H1 (cell line): Measurements from ENCODE around the gene PRKD1. TPM values are rescaled to one million over a fixed set of nuclear protein-coding genes. Genes with fewer than 3 reads are reported as not detected.

Source experiments
- CTCF ChIA-PET: fragments of 300-600 bp; sonication (Branson Sonifier 250); formaldehyde crosslinking; loops from one replicate; lab custom pipeline; 2021; ENCODE audit not compliant: partially characterized antibody; lab: Charles Lee
- POLR2A ChIA-PET: fragments of 300-600 bp; sonication (Branson Sonifier 250); formaldehyde crosslinking; loops from one replicate; lab custom pipeline; 2021; ENCODE audit warnings: inconsistent platforms; ENCODE audit not compliant: partially characterized antibody; lab: Charles Lee
- DNase-seq, 2 experiments: peaks; one replicate each; pipeline versions ENCODE4 v3.0.0 to v3.0.0-alpha.2; 2010 to 2022; ENCODE audit warnings: low spot score in 2 of 2, low read depth in 1 of 2, mixed read lengths in 1 of 2
- FAIRE-seq: peaks from 2 replicates; lab custom pipeline; 2011; peaks lifted over from hg19 to GRCh38; lab: Jason Lieb, UNC
- H2AFZ ChIP-seq: 2 replicates; pipeline ENCODE4 v1.8.1; 2012; ENCODE audit warnings: low read length, inconsistent platforms
- H2AK5ac ChIP-seq: 2 replicates; pipeline ENCODE4 v1.6.1; 2013; ENCODE audit warnings: low read depth, low read length
- H2BK120ac ChIP-seq: replicated peaks from 2 replicates; pipeline ENCODE3; 2013; ENCODE audit warnings: low read depth, low read length, inconsistent platforms
- H2BK12ac ChIP-seq: 2 replicates; pipeline ENCODE4 v1.6.1; 2013; ENCODE audit warnings: low read depth, low read length
- H2BK15ac ChIP-seq: 2 replicates; pipeline ENCODE4 v1.6.1; 2013; ENCODE audit warnings: low read length
- H2BK20ac ChIP-seq: 2 replicates; pipeline ENCODE4 v1.6.1; 2013; ENCODE audit warnings: low read length
- H2BK5ac ChIP-seq: 2 replicates; pipeline ENCODE4 v1.6.1; 2013; ENCODE audit warnings: low read depth, low read length
- H3K14ac ChIP-seq: 2 replicates; pipeline ENCODE4 v1.6.1; 2013; ENCODE audit warnings: inconsistent platforms; ENCODE audit not compliant: insufficient read length
- H3K18ac ChIP-seq: 2 replicates; pipeline ENCODE4 v1.6.1; 2013; ENCODE audit warnings: low read length; ENCODE audit errors: extremely low read depth
- H3K23ac ChIP-seq: 2 replicates; pipeline ENCODE4 v1.6.1; 2013; ENCODE audit warnings: inconsistent platforms; ENCODE audit not compliant: insufficient read length
- H3K23me2 ChIP-seq: 2 replicates; pipeline ENCODE4 v1.6.1; 2013; ENCODE audit warnings: low read depth, low read length
- H3K27ac ChIP-seq: 2 replicates; pipeline ENCODE4 v1.6.1; 2011; ENCODE audit warnings: low read depth, low read length, inconsistent platforms
- H3K27me3 ChIP-seq, 4 experiments: replicated peaks in 1 of 4; 1 replicate in 1 of 4; 2 replicates in 3 of 4; pipeline versions ENCODE4 v1.6.1 to v1.8.1; 2011 to 2013; ENCODE audit warnings: low read length in 3 of 4, mild to moderate bottlenecking in 3 of 4, inconsistent platforms in 2 of 4, mixed read lengths in 2 of 4, moderate library complexity in 1 of 4; ENCODE audit not compliant: control insufficient read depth in 3 of 4, insufficient read depth in 3 of 4; ENCODE audit errors: extremely low read depth in 1 of 4
- H3K36me3 ChIP-seq, 4 experiments: 2 replicates each; pipeline versions ENCODE4 v1.6.1 to v1.8.1; 2011 to 2013; ENCODE audit warnings: mild to moderate bottlenecking in 4 of 4, low read length in 3 of 4, moderate library complexity in 2 of 4, control low read depth in 1 of 4, inconsistent platforms in 1 of 4; ENCODE audit not compliant: insufficient read depth in 4 of 4, control insufficient read depth in 2 of 4
- H3K4ac ChIP-seq: replicated peaks from 2 replicates; pipeline ENCODE3; 2013; ENCODE audit warnings: low read length, low read depth, mixed read lengths, inconsistent platforms; ENCODE audit not compliant: insufficient read length
- H3K4me1 ChIP-seq, 4 experiments: replicated peaks in 1 of 4; 1 replicate in 1 of 4; 2 replicates in 3 of 4; pipeline versions ENCODE4 v1.6.1 to v1.8.1; 2011 to 2013; ENCODE audit warnings: low read length in 3 of 4, inconsistent platforms in 2 of 4, mixed read lengths in 1 of 4; ENCODE audit not compliant: insufficient read depth in 4 of 4, control insufficient read depth in 3 of 4
- H3K4me2 ChIP-seq, 2 experiments: 2 replicates each; pipeline versions ENCODE4 v1.6.1 to v1.8.1; 2011 to 2013; ENCODE audit warnings: low read depth in 2 of 2, low read length in 2 of 2, control low read depth in 1 of 2, inconsistent platforms in 1 of 2, mild to moderate bottlenecking in 1 of 2; ENCODE audit not compliant: insufficient read depth in 1 of 2
- H3K4me3 ChIP-seq, 4 experiments: fragments of 200-600, 300-600 bp in 1 of 4; sonication (generic), shearing (Covaris generic), sonication (Bioruptor Twin) in 1 of 4; 2 replicates each; pipeline versions ENCODE4 v1.5.1 to v1.8.1; 2011 to 2016; ENCODE audit warnings: low read length in 4 of 4, low read depth in 3 of 4, control low read depth in 2 of 4, inconsistent platforms in 2 of 4, mild to moderate bottlenecking in 2 of 4, mixed read lengths in 1 of 4, moderate library complexity in 1 of 4; ENCODE audit not compliant: insufficient read depth in 2 of 4; ENCODE audit errors: extremely low read depth in 1 of 4
- H3K56ac ChIP-seq: replicated peaks from 2 replicates; pipeline ENCODE3; 2013; ENCODE audit warnings: low read depth, mild to moderate bottlenecking, mixed read lengths, low read length, inconsistent platforms; ENCODE audit not compliant: insufficient read length
- H3K79me1 ChIP-seq: 2 replicates; pipeline ENCODE4 v1.6.1; 2013; ENCODE audit warnings: low read depth, low read length, control low read depth
- H3K79me2 ChIP-seq, 2 experiments: 2 replicates each; pipeline versions ENCODE4 v1.6.1 to v1.8.1; 2012 to 2013; ENCODE audit warnings: low read length in 2 of 2, mild to moderate bottlenecking in 2 of 2, inconsistent platforms in 1 of 2; ENCODE audit not compliant: insufficient read depth in 2 of 2, control insufficient read depth in 1 of 2
- H3K9ac ChIP-seq, 4 experiments: replicated peaks in 1 of 4; 1 replicate in 1 of 4; 2 replicates in 3 of 4; pipeline versions ENCODE4 v1.6.1 to v1.8.1; 2011 to 2013; ENCODE audit warnings: low read depth in 3 of 4, low read length in 3 of 4, control low read depth in 2 of 4, mild to moderate bottlenecking in 2 of 4, moderate library complexity in 2 of 4, inconsistent platforms in 1 of 4; ENCODE audit errors: extremely low read depth in 1 of 4
- H3K9me3 ChIP-seq, 2 experiments: 2 replicates each; pipeline versions ENCODE4 v1.6.1 to v1.8.1; 2012 to 2013; ENCODE audit warnings: mild to moderate bottlenecking in 2 of 2, moderate library complexity in 2 of 2, control low read depth in 1 of 2, inconsistent platforms in 1 of 2, low read depth in 1 of 2, low read length in 1 of 2, mixed read lengths in 1 of 2; ENCODE audit not compliant: insufficient read depth in 2 of 2
- H4K20me1 ChIP-seq, 2 experiments: replicated peaks in 1 of 2; 2 replicates each; pipeline versions ENCODE3 to v1.8.1; 2011 to 2013; ENCODE audit warnings: inconsistent platforms in 2 of 2, low read length in 2 of 2, mild to moderate bottlenecking in 1 of 2; ENCODE audit not compliant: insufficient read depth in 2 of 2, control insufficient read depth in 1 of 2
- H4K5ac ChIP-seq: 2 replicates; pipeline ENCODE4 v1.6.1; 2013; ENCODE audit warnings: low read length, low read depth, mixed read lengths, inconsistent platforms; ENCODE audit not compliant: insufficient read length
- H4K8ac ChIP-seq: 2 replicates; pipeline ENCODE4 v1.8.0; 2013; ENCODE audit warnings: mild to moderate bottlenecking, moderate library complexity, low read length, inconsistent platforms; ENCODE audit not compliant: insufficient read depth; ENCODE audit errors: extremely low read depth
- H4K91ac ChIP-seq: replicated peaks from 2 replicates; pipeline ENCODE3; 2013; ENCODE audit warnings: low read length, mixed read lengths, inconsistent platforms; ENCODE audit not compliant: insufficient read length
- CBX8 ChIP-seq: fragments of 300-800, 300-1000 bp; sonication (generic); IDR thresholded peaks from 2 replicates; pipeline ENCODE4 v1.7.1; 2016; ENCODE audit warnings: low read depth, low read length, borderline replicate concordance
- CTBP2 ChIP-seq: IDR thresholded peaks from 2 replicates; pipeline ENCODE4 v1.7.0; 2011; ENCODE audit warnings: borderline replicate concordance, mild to moderate bottlenecking, moderate library complexity, mixed read lengths, low read length; ENCODE audit not compliant: insufficient read depth, insufficient read length
- KDM4A ChIP-seq: IDR thresholded peaks from one replicate; pipeline ENCODE4 v1.7.1; 2012; ENCODE audit warnings: low read depth, mild to moderate bottlenecking, moderate library complexity, low read length, inconsistent platforms; ENCODE audit not compliant: severe bottlenecking
- RAD21 ChIP-seq, 2 experiments: IDR thresholded peaks in 1 of 2; conservative IDR thresholded peaks in 1 of 2; 2 replicates each; pipeline ENCODE4 v1.6.1; 2011; ENCODE audit warnings: low read depth in 2 of 2, low read length in 2 of 2, improper control_type of control experiment in 1 of 2, inconsistent platforms in 1 of 2, mild to moderate bottlenecking in 1 of 2, moderate library complexity in 1 of 2
- WGBS, 2 experiments: shearing (Covaris generic) in 1 of 2; methylation state at CpG; one replicate each; pipeline versions ENCODE4 v1.1.6 to v1.1.7; 2013 to 2015; ENCODE audit warnings: low lambda C conversion rate in 2 of 2, mixed read lengths in 2 of 2, inconsistent platforms in 1 of 2, low coverage in 1 of 2, missing lambda C conversion rate in 1 of 2; ENCODE audit not compliant: insufficient replicate concordance in 2 of 2, insufficient coverage in 1 of 2, insufficient read length in 1 of 2; ENCODE audit errors: extremely low coverage in 1 of 2, missing lambda C conversion rate in 1 of 2; 5-methylcytosine and 5-hydroxymethylcytosine counted together
- long read RNA-seq, 2 experiments: library from RNA in 1 of 2; library from capped mRNA in 1 of 2; stranded (forward); transcript quantifications; one replicate each; pipeline ENCODE4 v2.0.0, GENCODE V29; 2021; ENCODE audit warnings: inconsistent platforms in 1 of 2
- polyA minus RNA-seq, 3 experiments: library from RNA; depleted of rRNA, polyadenylated mRNA; stranded (reverse); fragments of >200 nt; gene quantifications; 1 replicate in 2 of 3; 2 replicates in 1 of 3; pipeline ENCODE4 v1.2.3, GENCODE V29; 2011
- polyA plus RNA-seq, 7 experiments: library from polyadenylated mRNA; depleted of rRNA in 3 of 7; stranded (reverse) in 5 of 7; unstranded in 2 of 7; fragments of >200 nt in 5 of 7; fragments of 200-250 nt in 2 of 7; gene quantifications; 1 replicate in 5 of 7; 2 replicates in 1 of 7; 4 replicates in 1 of 7; pipeline versions ENCODE4 v1.2.1 to v1.2.3, GENCODE V29; 2011 to 2013; ENCODE audit warnings: missing spikeins in 2 of 7, mixed read lengths in 2 of 7
- total RNA-seq: library from RNA; stranded (reverse); fragmentation: NEBNext Ultra II Directional; extraction: Animal tissue kit (Norgen Biotek cat#: 25700); gene quantifications from 2 replicates; pipeline ENCODE4 v1.2.1, GENCODE V29; 2021
- TF ChIP-seq, protein P1 (sequence below), 3 experiments: IDR thresholded peaks; 1 replicate in 2 of 3; 2 replicates in 1 of 3; pipeline versions ENCODE4 v1.5.1 to v1.6.1; 2011; ENCODE audit warnings: low read length in 3 of 3, mild to moderate bottlenecking in 3 of 3, inconsistent platforms in 2 of 3, low read depth in 1 of 3, moderate library complexity in 1 of 3; ENCODE audit not compliant: insufficient read depth in 1 of 3; ENCODE audit errors: control extremely low read depth in 1 of 3

PRKD1 gene
- total RNA-seq: 6.8 TPM in 2 replicates
- 1.9 and 3.6 TPM in 2 replicates for polyA plus RNA-seq (2011; rRNA removed)
- polyA plus RNA-seq (2011; cell fraction: cytosol; rRNA removed): 3.6 TPM
- polyA plus RNA-seq (2011; cell fraction: nucleus; rRNA removed): 3.5 TPM
- polyA plus RNA-seq (2012, experiment 1 of 2): 4.1 to 6.6 TPM (median 5.6 TPM) in 4 replicates
- polyA plus RNA-seq (2012, experiment 2 of 2): 0.73 TPM
- 3.4 TPM for polyA plus RNA-seq (2013, experiment 1 of 2)
- polyA plus RNA-seq (2013, experiment 2 of 2): 3.6 TPM
- 11.9 and 16.1 TPM in 2 replicates for polyA minus RNA-seq (2011; rRNA and poly(A)+ RNA removed)
- 9.4 TPM for polyA minus RNA-seq (2011; cell fraction: cytosol; rRNA and poly(A)+ RNA removed)
- polyA minus RNA-seq (2011; cell fraction: nucleus; rRNA and poly(A)+ RNA removed): 14.2 TPM
- long read RNA-seq, experiment 1, partial matches to known transcripts: 2 of 4 reads
- long read RNA-seq, experiment 1, other reads (novel, unspliced or antisense): 2 of 4 reads
- long read RNA-seq, experiment 2: 0 reads

GRCh38 chr14:29927376-29928116, at the start of gene PRKD1:
TSS of gene PRKD1 (minus strand) at chr14:29927847.
- Histone ChIP-seq H2BK5ac (no peak within 1 kb of the TSS), H2BK120ac (peak within 1 kb of the TSS; percentile 87), H3K79me1 (no peaks in the 10 kb centered on the region), H3K4me3 (peak within 1 kb of the TSS; percentile 59 to 91 (median 69)), H2BK20ac (no peak within 1 kb of the TSS), H2AFZ (peak within 1 kb of the TSS; percentile 87), H3K18ac (peak within 1 kb of the TSS; percentile 51), H4K20me1 (peaks cover 2 to 7% of the 10 kb centered on the region in 2 experiments), H3K56ac (no peak within 1 kb of the TSS), H3K27me3 (peaks cover 0 to 12% (median 9%) of the 10 kb centered on the region in 4 experiments; a peak in 5 of 7 replicates), H3K9ac (peak within 1 kb of the TSS in 3 of 4 experiments; percentile 34 to 67 (median 50); a peak in 3 of 7 replicates), H3K23ac (no peak within 1 kb of the TSS), H3K23me2 (peaks cover 14% of the 10 kb centered on the region), H3K27ac (no peak within 1 kb of the TSS), H3K9me3 (no peaks in the 10 kb centered on the region), H2BK15ac (0 out of 2 replicates have a peak within 1 kb of the TSS, but pooled peaks have one; percentile 72), H4K8ac (peak within 1 kb of the TSS; percentile 51; the same call in 1 of the 2 replicates), H3K36me3 (no peaks in the 10 kb centered on the region), H3K4ac (no peak within 1 kb of the TSS), H2AK5ac (no peak within 1 kb of the TSS), H4K5ac (no peak within 1 kb of the TSS), H3K79me2 (no peaks in the 10 kb centered on the region), H3K4me1 (peaks cover 4 to 15% (median 6%) of the 10 kb centered on the region in 4 experiments; a peak in 6 of 7 replicates), H3K4me2 (peak within 1 kb of the TSS; percentile 92 to 99), H2BK12ac (peak within 1 kb of the TSS; percentile 60; the same call in 1 of the 2 replicates), H4K91ac (no peak within 1 kb of the TSS), H3K14ac (no peak within 1 kb of the TSS)
- FAIRE-seq: no peak
- DNase-seq: peak in 1 of 2 experiments; percentile 81
- ChIA-PET POLR2A (interaction anchor here (0.6 kb wide), 1 partner anchor 111 kb away, joined by 3 read pairs; no protein-coding TSS in a partner anchor), CTCF (interaction anchor here (1.6 kb wide), 2 partner anchors 72 to 78 kb away, joined by 3 to 4 read pairs; no protein-coding TSS in a partner anchor)
- WGBS, 2 experiments: 1% methylated on average over 15 of the region's 91 CpGs; no CpG with 5 or more reads in 1 of the 2 experiments
- TF ChIP-seq CTBP2 (no peak), CBX8 (no peak), KDM4A (peak; percentile 50), RAD21 (IDR thresholded peaks at IDR 0.05 in 1 of 2, conservative IDR thresholded peaks at IDR 0.05 in 1 of 2; ENCODE audit: low read depth in 2 of 2, low read length in 2 of 2) (no peak)
- TF ChIP-seq, protein P1, sequence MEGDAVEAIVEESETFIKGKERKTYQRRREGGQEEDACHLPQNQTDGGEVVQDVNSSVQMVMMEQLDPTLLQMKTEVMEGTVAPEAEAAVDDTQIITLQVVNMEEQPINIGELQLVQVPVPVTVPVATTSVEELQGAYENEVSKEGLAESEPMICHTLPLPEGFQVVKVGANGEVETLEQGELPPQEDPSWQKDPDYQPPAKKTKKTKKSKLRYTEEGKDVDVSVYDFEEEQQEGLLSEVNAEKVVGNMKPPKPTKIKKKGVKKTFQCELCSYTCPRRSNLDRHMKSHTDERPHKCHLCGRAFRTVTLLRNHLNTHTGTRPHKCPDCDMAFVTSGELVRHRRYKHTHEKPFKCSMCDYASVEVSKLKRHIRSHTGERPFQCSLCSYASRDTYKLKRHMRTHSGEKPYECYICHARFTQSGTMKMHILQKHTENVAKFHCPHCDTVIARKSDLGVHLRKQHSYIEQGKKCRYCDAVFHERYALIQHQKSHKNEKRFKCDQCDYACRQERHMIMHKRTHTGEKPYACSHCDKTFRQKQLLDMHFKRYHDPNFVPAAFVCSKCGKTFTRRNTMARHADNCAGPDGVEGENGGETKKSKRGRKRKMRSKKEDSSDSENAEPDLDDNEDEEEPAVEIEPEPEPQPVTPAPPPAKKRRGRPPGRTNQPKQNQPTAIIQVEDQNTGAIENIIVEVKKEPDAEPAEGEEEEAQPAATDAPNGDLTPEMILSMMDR (IDR thresholded peaks at IDR 0.05; ENCODE audit: control extremely low read depth in 1 of 3, insufficient read depth in 1 of 3, low read depth in 1 of 3, low read length in 3 of 3): peak in 1 of 3 experiments; percentile 10; a peak in 1 of 4 replicates
